ENCODE measurements around the gene TRIM2. TPM values are rescaled to one million over a fixed set of nuclear protein-coding genes. Genes with fewer than 3 reads are reported as not detected.

The TRIM2 gene
- total RNA-seq, 5 donors from 2014 or later (not counting 1 experiment from before 2014, with no cell fraction given), result 3.5 to 8.4 (median 4.4) TPM

GRCh38 chr4:153261461-153261860 lies 57.2 kb downstream of the TRIM2 start:
- Mint-ChIP-seq H3K27me3 (peaks cover 4 to 8% of the 10 kb centered on the region in 2 donors), H3K4me1 (no peaks in the 10 kb centered on the region), H3K36me3 (peaks cover 7% of the 10 kb centered on the region), H3K27ac (no peak overlapping the region), H3K9me3 (peaks cover 0 to 8% (median 5%) of the 10 kb centered on the region in 3 donors), H3K4me3 (no peak overlapping the region)
- Histone ChIP-seq H3K9me3 (no peaks in the 10 kb centered on the region), H3K27ac (ENCODE audit: low read length) (no peak overlapping the region), H3K4me3 (ENCODE audit: control insufficient read depth in 1 of 2, extremely low read depth in 1 of 2, low read length in 1 of 2) (no peak overlapping the region), H3K36me3 (ENCODE audit: control insufficient read depth in 2 of 2, extremely low read depth in 1 of 2, insufficient read depth in 1 of 2, low read length in 1 of 2) (no peaks in the 10 kb centered on the region), H3K27me3 (replicated peaks in 1 of 2; ENCODE audit: control insufficient read depth in 2 of 2, extremely low read depth in 1 of 2, insufficient read depth in 2 of 2, low read length in 1 of 2) (peaks cover 2 to 3% of the 10 kb centered on the region in 2 experiments), H3K4me1 (ENCODE audit: control insufficient read depth in 1 of 2, extremely low read depth in 1 of 2, insufficient read depth in 2 of 2, low read length in 2 of 2) (peaks cover 5 to 6% of the 10 kb centered on the region in 2 experiments)
- ChIA-PET POLR2A (no interaction called here), CTCF (interaction anchor here in 1 of 2 donors (0.6 kb wide), 1 partner anchor 362 kb away, joined by 5 read pairs; no protein-coding TSS in a partner anchor)
- no CpG with 5 or more reads among the region's 2 CpGs for WGBS (ENCODE audit: insufficient coverage)
- DNase-seq (no peak), ATAC-seq (replicated peaks in 1 of 4) (no peak)

DNA sequence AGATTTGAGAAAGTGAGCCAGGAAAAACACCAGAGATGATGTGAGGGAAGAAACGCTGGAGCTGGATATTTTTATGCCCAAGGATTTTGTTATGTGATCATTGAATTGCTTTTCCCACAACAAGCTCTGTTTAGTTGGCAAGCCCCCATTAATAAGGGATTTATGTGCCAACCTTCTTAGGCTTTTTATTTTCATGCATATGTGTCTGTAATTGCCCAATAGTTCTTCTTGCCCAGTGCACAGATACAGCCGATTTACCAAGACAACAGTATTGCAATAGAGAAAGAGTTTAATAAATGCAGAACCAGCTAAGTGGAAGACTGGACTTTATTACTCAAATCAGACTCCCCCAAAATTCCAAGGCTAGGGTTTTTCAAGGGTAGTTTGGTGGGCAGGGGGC lies 57.7 kb downstream of the TRIM2 start:
- peaks cover 7% of the 10 kb centered on the region for H3K36me3 Mint-ChIP-seq
- H3K4me3 Mint-ChIP-seq, result no peak overlapping the region
- ChIA-PET POLR2A (no interaction called here), CTCF (interaction anchor here in 1 of 2 donors (0.6 kb wide), 1 partner anchor 362 kb away, joined by 5 read pairs; no protein-coding TSS in a partner anchor)
- H3K4me1 ChIP-seq (ENCODE audit: control insufficient read depth in 1 of 2, extremely low read depth in 1 of 2, insufficient read depth in 2 of 2, low read length in 2 of 2), result peaks cover 4 to 5% of the 10 kb centered on the region in 2 experiments
- no peak overlapping the region for H3K27ac Mint-ChIP-seq
- H3K4me1 Mint-ChIP-seq, result no peaks in the 10 kb centered on the region
- H3K9me3 Mint-ChIP-seq, result peaks cover 0 to 8% (median 5%) of the 10 kb centered on the region in 3 donors
- H3K27me3 Mint-ChIP-seq, result peaks cover 4 to 8% of the 10 kb centered on the region in 2 donors
- H3K36me3 ChIP-seq (ENCODE audit: control insufficient read depth in 2 of 2, extremely low read depth in 1 of 2, insufficient read depth in 1 of 2, low read length in 1 of 2), result no peaks in the 10 kb centered on the region
- H3K27me3 ChIP-seq (replicated peaks in 1 of 2; ENCODE audit: control insufficient read depth in 2 of 2, extremely low read depth in 1 of 2, insufficient read depth in 2 of 2, low read length in 1 of 2), result peaks cover 2 to 3% of the 10 kb centered on the region in 2 experiments
- DNase-seq (no peak), ATAC-seq (replicated peaks in 1 of 4) (no peak)
- WGBS (ENCODE audit: insufficient coverage), result no CpG with 5 or more reads among the region's 2 CpGs
- H3K27ac ChIP-seq (ENCODE audit: low read length), result no peak overlapping the region
- no peaks in the 10 kb centered on the region for H3K9me3 ChIP-seq
- no peak overlapping the region for H3K4me3 ChIP-seq (ENCODE audit: control insufficient read depth in 1 of 2, extremely low read depth in 1 of 2, low read length in 1 of 2)

DNA sequence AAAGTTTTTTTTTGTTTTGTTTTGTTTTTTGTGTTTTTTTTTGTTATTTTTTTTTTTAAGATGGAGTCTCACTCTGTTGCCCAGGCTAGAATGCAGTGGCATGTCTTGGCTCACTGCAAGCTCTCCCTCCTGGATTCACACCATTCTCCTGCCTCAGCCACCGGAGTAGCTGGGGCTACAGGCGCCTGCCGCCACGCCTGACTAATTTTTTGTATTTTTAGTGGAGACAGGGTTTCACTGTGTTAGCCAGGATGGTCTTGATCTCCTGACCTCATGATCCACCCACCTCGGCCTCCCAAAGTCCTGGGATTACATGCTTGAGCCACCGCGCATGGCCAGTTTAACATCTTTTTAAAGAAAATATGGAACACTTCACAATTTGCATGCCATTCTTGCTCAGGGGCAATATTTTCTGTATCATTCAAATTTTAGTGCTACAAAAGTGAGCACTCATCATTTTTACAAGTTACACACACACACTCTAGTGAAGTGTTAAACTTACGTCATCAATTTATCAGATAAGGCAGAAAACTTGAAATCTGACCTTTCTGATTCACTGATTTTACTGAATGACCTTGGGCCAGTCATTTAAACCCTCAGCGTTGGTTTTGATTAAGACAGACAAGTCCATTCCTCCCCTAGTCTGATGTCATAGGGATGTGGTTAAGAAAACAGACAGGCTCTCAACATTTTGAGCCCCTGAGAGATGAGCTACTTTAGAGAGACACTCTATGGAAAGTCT lies 61.2 kb downstream of the TRIM2 start:
- Histone ChIP-seq H3K27ac (ENCODE audit: low read length) (no peak overlapping the region), H3K36me3 (ENCODE audit: control insufficient read depth in 2 of 2, extremely low read depth in 1 of 2, insufficient read depth in 1 of 2, low read length in 1 of 2) (no peaks in the 10 kb centered on the region), H3K4me3 (ENCODE audit: control insufficient read depth in 1 of 2, extremely low read depth in 1 of 2, low read length in 1 of 2) (no peak overlapping the region), H3K4me1 (ENCODE audit: control insufficient read depth in 1 of 2, extremely low read depth in 1 of 2, insufficient read depth in 2 of 2, low read length in 2 of 2) (no peaks in the 10 kb centered on the region), H3K27me3 (replicated peaks in 1 of 2; ENCODE audit: control insufficient read depth in 2 of 2, extremely low read depth in 1 of 2, insufficient read depth in 2 of 2, low read length in 1 of 2) (no peaks in the 10 kb centered on the region), H3K9me3 (no peaks in the 10 kb centered on the region)
- ChIA-PET CTCF (no interaction called here), POLR2A (no interaction called here)
- 94% methylated on average over 3 of the region's 9 CpGs for WGBS (ENCODE audit: insufficient coverage)
- Mint-ChIP-seq H3K36me3 (peaks cover 9% of the 10 kb centered on the region), H3K4me1 (peaks cover 6 to 11% (median 9%) of the 10 kb centered on the region in 3 donors), H3K4me3 (no peak overlapping the region), H3K27me3 (peaks cover 0 to 2% of the 10 kb centered on the region in 2 donors), H3K27ac (no peak overlapping the region), H3K9me3 (peaks cover 0 to 8% (median 5%) of the 10 kb centered on the region in 3 donors)
- no peak for ATAC-seq (replicated peaks in 1 of 4)
- DNase-seq, result no peak

GRCh38 chr4:153266988-153267387 lies 62.7 kb downstream of the TRIM2 start:
- peaks cover 6% of the 10 kb centered on the region for H3K36me3 Mint-ChIP-seq
- ChIA-PET CTCF (no interaction called here), POLR2A (no interaction called here)
- ATAC-seq (replicated peaks in 1 of 4) (no peak), DNase-seq (no peak)
- peaks cover 0 to 2% (median 1%) of the 10 kb centered on the region in 3 donors for H3K9me3 Mint-ChIP-seq
- no peaks in the 10 kb centered on the region for H3K27me3 ChIP-seq (replicated peaks in 1 of 2; ENCODE audit: control insufficient read depth in 2 of 2, extremely low read depth in 1 of 2, insufficient read depth in 2 of 2, low read length in 1 of 2)
- no peak overlapping the region for H3K4me3 ChIP-seq (ENCODE audit: control insufficient read depth in 1 of 2, extremely low read depth in 1 of 2, low read length in 1 of 2)
- no peaks in the 10 kb centered on the region for H3K27me3 Mint-ChIP-seq
- no peak overlapping the region for H3K4me3 Mint-ChIP-seq
- H3K27ac ChIP-seq (ENCODE audit: low read length), result no peak overlapping the region
- H3K27ac Mint-ChIP-seq, result no peak overlapping the region
- no CpG with 5 or more reads among the region's 3 CpGs for WGBS (ENCODE audit: insufficient coverage)
- H3K4me1 ChIP-seq (ENCODE audit: control insufficient read depth in 1 of 2, extremely low read depth in 1 of 2, insufficient read depth in 2 of 2, low read length in 2 of 2), result no peaks in the 10 kb centered on the region
- H3K36me3 ChIP-seq (ENCODE audit: control insufficient read depth in 2 of 2, extremely low read depth in 1 of 2, insufficient read depth in 1 of 2, low read length in 1 of 2), result no peaks in the 10 kb centered on the region
- no peaks in the 10 kb centered on the region for H3K9me3 ChIP-seq
- peaks cover 6 to 16% (median 9%) of the 10 kb centered on the region in 3 donors for H3K4me1 Mint-ChIP-seq

- POLR2A ChIA-PET, result no interaction called here
- H3K4me1 Mint-ChIP-seq, result peaks cover 6 to 16% (median 9%) of the 10 kb centered on the region in 3 donors
- H3K9me3 Mint-ChIP-seq, result no peaks in the 10 kb centered on the region
Observed at GRCh38 chr4:153267890-153268289, 63.6 kb downstream of the TRIM2 start.

GRCh38 chr4:153268295-153268694 lies 64.1 kb downstream of the TRIM2 start:
- DNase-seq (no peak), ATAC-seq (replicated peaks in 1 of 4) (no peak)
- Mint-ChIP-seq H3K4me3 (no peak overlapping the region), H3K4me1 (peaks cover 6 to 16% (median 9%) of the 10 kb centered on the region in 3 donors), H3K27ac (no peak overlapping the region), H3K36me3 (peaks cover 4% of the 10 kb centered on the region), H3K9me3 (no peaks in the 10 kb centered on the region), H3K27me3 (no peaks in the 10 kb centered on the region)
- WGBS (ENCODE audit: insufficient coverage), result no CpG with 5 or more reads among the region's 4 CpGs
- H3K4me1 ChIP-seq (ENCODE audit: control insufficient read depth in 1 of 2, extremely low read depth in 1 of 2, insufficient read depth in 2 of 2, low read length in 2 of 2), result no peaks in the 10 kb centered on the region
- H3K36me3 ChIP-seq (ENCODE audit: control insufficient read depth in 2 of 2, extremely low read depth in 1 of 2, insufficient read depth in 1 of 2, low read length in 1 of 2), result no peaks in the 10 kb centered on the region
- no peaks in the 10 kb centered on the region for H3K27me3 ChIP-seq (replicated peaks in 1 of 2; ENCODE audit: control insufficient read depth in 2 of 2, extremely low read depth in 1 of 2, insufficient read depth in 2 of 2, low read length in 1 of 2)
- H3K4me3 ChIP-seq (ENCODE audit: control insufficient read depth in 1 of 2, extremely low read depth in 1 of 2, low read length in 1 of 2), result no peak overlapping the region
- H3K27ac ChIP-seq (ENCODE audit: low read length), result no peak overlapping the region
- ChIA-PET POLR2A (no interaction called here), CTCF (interaction anchor here in 1 of 2 donors (0.6 kb wide), 1 partner anchor 771 kb away, joined by 3 read pairs; no protein-coding TSS in a partner anchor)
- no peaks in the 10 kb centered on the region for H3K9me3 ChIP-seq

More at GRCh38 chr4:153267890-153268289, 63.6 kb downstream of the TRIM2 start:
- H3K4me1 ChIP-seq (ENCODE audit: control insufficient read depth in 1 of 2, extremely low read depth in 1 of 2, insufficient read depth in 2 of 2, low read length in 2 of 2), result no peaks in the 10 kb centered on the region
- WGBS (ENCODE audit: insufficient coverage), result 93% methylated on average over 4 of the region's 7 CpGs
- H3K9me3 ChIP-seq, result no peaks in the 10 kb centered on the region
- Mint-ChIP-seq H3K36me3 (peaks cover 5% of the 10 kb centered on the region), H3K27ac (no peak overlapping the region), H3K4me3 (no peak overlapping the region), H3K27me3 (no peaks in the 10 kb centered on the region)
- ATAC-seq (replicated peaks in 1 of 4) (no peak), DNase-seq (no peak)
- H3K36me3 ChIP-seq (ENCODE audit: control insufficient read depth in 2 of 2, extremely low read depth in 1 of 2, insufficient read depth in 1 of 2, low read length in 1 of 2), result no peaks in the 10 kb centered on the region
- H3K27me3 ChIP-seq (replicated peaks in 1 of 2; ENCODE audit: control insufficient read depth in 2 of 2, extremely low read depth in 1 of 2, insufficient read depth in 2 of 2, low read length in 1 of 2), result no peaks in the 10 kb centered on the region
- CTCF ChIA-PET, result interaction anchor here in 1 of 2 donors (0.6 kb wide), 1 partner anchor 770 kb away, joined by 3 read pairs; no protein-coding TSS in a partner anchor
- H3K4me3 ChIP-seq (ENCODE audit: control insufficient read depth in 1 of 2, extremely low read depth in 1 of 2, low read length in 1 of 2), result no peak overlapping the region
- no peak overlapping the region for H3K27ac ChIP-seq (ENCODE audit: low read length)
